ENCODE results near the gene MEPCE.

Gene MEPCE

DNA sequence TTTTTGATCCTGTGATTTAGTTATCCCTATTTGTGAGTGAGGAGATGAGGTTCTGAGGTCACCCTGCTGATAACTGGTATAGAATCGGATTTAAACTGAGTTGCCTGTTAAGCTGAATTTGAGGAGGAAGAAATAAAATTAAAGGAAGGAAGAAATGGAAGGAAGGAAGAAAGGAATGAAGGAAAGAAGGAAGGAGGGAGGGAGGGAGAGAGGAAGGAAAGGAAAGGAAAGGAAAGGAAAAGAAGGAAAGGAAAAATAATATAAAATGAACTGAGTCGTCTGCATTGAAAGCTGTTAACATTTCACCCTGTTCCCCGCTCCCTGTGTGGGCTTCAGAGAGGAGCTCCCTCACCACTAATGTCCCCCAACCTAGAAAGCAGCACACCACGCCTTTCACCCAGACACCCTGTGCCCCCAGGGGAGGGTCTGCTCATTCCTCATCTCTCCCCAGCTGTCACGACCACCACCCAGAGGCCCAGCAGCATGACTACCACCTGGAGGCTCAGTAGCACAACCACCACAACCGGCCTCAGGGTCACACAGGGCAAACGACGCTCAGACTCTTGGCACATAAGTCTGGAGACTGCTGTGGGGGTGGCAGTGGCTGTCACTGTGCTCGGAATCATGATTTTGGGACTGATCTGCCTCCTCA lies 40.1 kb upstream of the MEPCE start:
- DNase-seq (ENCODE audit: low read depth) = no peak
- TF ChIP-seq, protein P1, sequence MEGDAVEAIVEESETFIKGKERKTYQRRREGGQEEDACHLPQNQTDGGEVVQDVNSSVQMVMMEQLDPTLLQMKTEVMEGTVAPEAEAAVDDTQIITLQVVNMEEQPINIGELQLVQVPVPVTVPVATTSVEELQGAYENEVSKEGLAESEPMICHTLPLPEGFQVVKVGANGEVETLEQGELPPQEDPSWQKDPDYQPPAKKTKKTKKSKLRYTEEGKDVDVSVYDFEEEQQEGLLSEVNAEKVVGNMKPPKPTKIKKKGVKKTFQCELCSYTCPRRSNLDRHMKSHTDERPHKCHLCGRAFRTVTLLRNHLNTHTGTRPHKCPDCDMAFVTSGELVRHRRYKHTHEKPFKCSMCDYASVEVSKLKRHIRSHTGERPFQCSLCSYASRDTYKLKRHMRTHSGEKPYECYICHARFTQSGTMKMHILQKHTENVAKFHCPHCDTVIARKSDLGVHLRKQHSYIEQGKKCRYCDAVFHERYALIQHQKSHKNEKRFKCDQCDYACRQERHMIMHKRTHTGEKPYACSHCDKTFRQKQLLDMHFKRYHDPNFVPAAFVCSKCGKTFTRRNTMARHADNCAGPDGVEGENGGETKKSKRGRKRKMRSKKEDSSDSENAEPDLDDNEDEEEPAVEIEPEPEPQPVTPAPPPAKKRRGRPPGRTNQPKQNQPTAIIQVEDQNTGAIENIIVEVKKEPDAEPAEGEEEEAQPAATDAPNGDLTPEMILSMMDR (IDR thresholded peaks at IDR 0.05; ENCODE audit: low read length, missing control alignments) = no peak

DNA sequence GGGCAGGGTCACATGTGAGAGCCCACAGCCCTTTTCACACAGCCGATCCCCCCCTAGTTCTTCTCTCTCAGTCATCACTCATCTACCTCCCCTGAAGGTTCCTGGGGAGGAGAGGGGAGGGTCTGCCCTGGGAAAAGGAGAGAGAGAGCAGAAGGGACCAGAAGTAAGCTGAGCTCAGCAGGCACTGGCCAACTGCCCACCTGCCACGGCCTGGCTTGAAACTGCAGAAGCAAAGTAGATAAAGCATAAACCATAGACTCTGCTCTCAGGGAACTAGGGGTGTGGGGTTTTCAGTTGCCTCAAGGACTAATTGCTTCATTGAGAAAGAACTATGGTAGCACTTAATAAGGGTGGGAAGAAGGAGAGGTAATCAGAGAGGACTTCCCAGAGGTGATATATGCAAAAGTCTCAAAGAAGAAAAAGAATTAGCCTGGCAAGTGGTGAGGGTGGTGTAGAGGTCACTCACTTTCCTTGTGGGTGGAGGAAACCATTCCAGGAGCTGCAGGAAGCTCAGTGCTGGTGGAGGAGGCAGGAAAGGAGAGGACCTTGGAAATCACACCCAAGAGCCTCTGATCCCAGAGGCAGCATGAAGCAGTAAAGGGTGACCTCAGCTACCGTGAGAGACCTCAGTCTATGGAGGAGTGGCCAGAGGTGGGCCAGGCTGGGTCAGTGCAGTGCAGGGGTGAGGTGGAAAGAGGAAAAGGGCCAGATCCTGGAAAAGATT lies 39.2 kb upstream of the MEPCE start:
- TF ChIP-seq, protein P1 (IDR thresholded peaks at IDR 0.05; ENCODE audit: low read length, missing control alignments) = no peak
- H3K4me3 ChIP-seq (replicated peaks; ENCODE audit: low read depth, low read length) = no peak overlapping the region
- no peak for DNase-seq (ENCODE audit: low read depth)

More for the DNA sequence above, 40.1 kb upstream of the MEPCE start:
- H3K4me3 ChIP-seq (replicated peaks; ENCODE audit: low read depth, low read length) = no peak overlapping the region

GRCh38 chr7:100393233-100393905 lies 36.3 kb upstream of the MEPCE start:
- DNase-seq (ENCODE audit: low read depth) = no peak
- TF ChIP-seq, protein P1 (IDR thresholded peaks at IDR 0.05; ENCODE audit: low read length, missing control alignments) = no peak
- H3K4me3 ChIP-seq (replicated peaks; ENCODE audit: low read depth, low read length) = no peak overlapping the region

GRCh38 chr7:100394077-100394476 lies 35.6 kb upstream of the MEPCE start:
- TF ChIP-seq, protein P1 (IDR thresholded peaks at IDR 0.05; ENCODE audit: low read length, missing control alignments) = no peak
- H3K4me3 ChIP-seq (replicated peaks; ENCODE audit: low read depth, low read length) = no peak overlapping the region
- DNase-seq (ENCODE audit: low read depth) = no peak

DNA sequence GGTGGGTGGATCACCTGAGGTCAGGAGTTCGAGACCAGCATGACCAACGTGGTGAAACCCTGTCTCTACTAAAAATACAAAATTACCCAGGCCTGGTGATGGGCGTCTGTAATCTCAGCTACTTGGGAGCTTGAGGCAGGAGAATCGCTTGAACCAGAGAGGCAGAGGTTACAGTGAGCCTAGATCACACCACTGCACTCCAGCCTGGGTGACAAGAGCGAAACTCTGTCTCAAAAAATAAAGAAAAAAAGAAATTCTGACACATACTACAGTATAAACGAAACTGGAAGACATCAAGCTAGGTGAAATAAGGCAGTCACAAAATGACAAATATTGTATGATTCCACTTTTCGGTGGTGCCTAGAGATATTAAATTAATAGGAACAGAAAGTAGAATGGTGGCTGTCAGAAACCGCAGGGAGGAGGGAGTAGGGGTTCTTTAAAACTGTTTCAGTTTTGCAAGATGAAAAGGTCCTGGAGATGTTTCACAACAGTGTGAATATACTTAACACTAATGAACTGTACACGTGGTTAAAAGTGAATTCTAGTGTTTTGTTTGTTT lies 33.1 kb upstream of the MEPCE start:
- no peak for DNase-seq (ENCODE audit: low read depth)
- no peak overlapping the region for H3K4me3 ChIP-seq (replicated peaks; ENCODE audit: low read depth, low read length)
- TF ChIP-seq, protein P1 (IDR thresholded peaks at IDR 0.05; ENCODE audit: low read length, missing control alignments) = no peak

- no peak for DNase-seq (ENCODE audit: low read depth)
- H3K4me3 ChIP-seq (replicated peaks; ENCODE audit: low read depth, low read length) = no peak overlapping the region
These were observed 32.1 kb upstream of the MEPCE start for GRCh38 chr7:100397315-100398081.

More at GRCh38 chr7:100397315-100398081, 32.1 kb upstream of the MEPCE start:
- TF ChIP-seq, protein P1 (IDR thresholded peaks at IDR 0.05; ENCODE audit: low read length, missing control alignments) = no peak

All from fibroblast of pulmonary artery (primary cell).